CD8-positive, alpha-beta memory T cell (primary cell): Measurements from ENCODE around the gene C18orf54. TPM values are rescaled to one million over a fixed set of nuclear protein-coding genes. Genes with fewer than 3 reads are reported as not detected.

Experiments used
- CTCF ChIA-PET: fragments of 350-600 bp; sonication (Branson Sonifier 250); formaldehyde crosslinking; loops from one replicate; lab custom pipeline; 2021; ENCODE audit warnings: antibody characterized with exemption; lab: Charles Lee
- POLR2A ChIA-PET: fragments of 350-600 bp; sonication (Branson Sonifier 250); formaldehyde crosslinking; loops from one replicate; lab custom pipeline; 2021; ENCODE audit warnings: antibody characterized with exemption; lab: Charles Lee
- DNase-seq, 5 donors: peaks; one replicate each; pipeline versions ENCODE4 v3.0.0 to v3.0.0-alpha.2; 2020 to 2022; ENCODE audit warnings: mixed read lengths in 1 of 5
- H3K27ac ChIP-seq: one replicate; pipeline ENCODE4 v1.7.0; 2013; ENCODE audit warnings: low read depth, mild to moderate bottlenecking, low read length, moderate library complexity
- H3K27me3 ChIP-seq: 2 replicates; pipeline ENCODE4 v1.7.0; 2013; ENCODE audit warnings: low read length, mild to moderate bottlenecking; ENCODE audit not compliant: insufficient read depth, poor library complexity, severe bottlenecking
- H3K36me3 ChIP-seq: 2 replicates; pipeline ENCODE4 v1.7.0; 2013; ENCODE audit warnings: mild to moderate bottlenecking, low read length, moderate library complexity; ENCODE audit not compliant: insufficient read depth
- H3K4me1 ChIP-seq: 2 replicates; pipeline ENCODE4 v1.7.0; 2013; ENCODE audit warnings: mild to moderate bottlenecking, low read length, moderate library complexity; ENCODE audit not compliant: insufficient read depth
- H3K4me3 ChIP-seq: 2 replicates; pipeline ENCODE4 v1.7.0; 2013; ENCODE audit warnings: mild to moderate bottlenecking, low read length
- H3K9me3 ChIP-seq: 2 replicates; pipeline ENCODE4 v1.7.0; 2013; ENCODE audit warnings: mild to moderate bottlenecking, low read length
- H3K27ac Mint-ChIP-seq, 8 donors: one replicate each; pipeline ENCODE4 v1.8.0; 2020 to 2021; ENCODE audit warnings: mixed read lengths in 8 of 8, mild to moderate bottlenecking in 6 of 8, inconsistent platforms in 3 of 8, moderate library complexity in 3 of 8
- H3K27me3 Mint-ChIP-seq, 2 donors: one replicate each; pipeline ENCODE4 v1.8.0; 2020 to 2021; ENCODE audit warnings: mixed read lengths in 2 of 2, mild to moderate bottlenecking in 1 of 2, moderate library complexity in 1 of 2
- H3K36me3 Mint-ChIP-seq, 3 donors: one replicate each; pipeline ENCODE4 v1.8.0; 2020 to 2021; ENCODE audit warnings: mixed read lengths in 3 of 3, inconsistent platforms in 1 of 3, mild to moderate bottlenecking in 1 of 3
- H3K4me1 Mint-ChIP-seq, 3 donors: one replicate each; pipeline ENCODE4 v1.8.0; 2020 to 2021; ENCODE audit warnings: mixed read lengths in 3 of 3, inconsistent platforms in 1 of 3, mild to moderate bottlenecking in 1 of 3
- H3K4me3 Mint-ChIP-seq, 7 donors: one replicate each; pipeline ENCODE4 v1.8.0; 2020 to 2021; ENCODE audit warnings: mixed read lengths in 7 of 7, mild to moderate bottlenecking in 6 of 7, moderate library complexity in 4 of 7, inconsistent platforms in 2 of 7
- H3K9me3 Mint-ChIP-seq, 5 donors: one replicate each; pipeline ENCODE4 v1.8.0; 2020 to 2022; ENCODE audit warnings: mixed read lengths in 5 of 5, mild to moderate bottlenecking in 3 of 5, moderate library complexity in 2 of 5, inconsistent platforms in 1 of 5
- polyA plus RNA-seq: library from polyadenylated mRNA; unstranded; fragments of 300-500 nt; fragmentation: Illumina TruSeq; gene quantifications from one replicate; pipeline ENCODE4 v1.2.3, GENCODE V29; 2021
- total RNA-seq, 2 experiments: library from RNA; stranded (reverse); gene quantifications; one replicate each; pipeline ENCODE4 v1.2.3, GENCODE V29; 2021

Gene C18orf54
- total and polyA plus RNA-seq, 3 experiments from 2014 or later: 1.1 to 10.6 (median 10.1) TPM

GRCh38 chr18:54415086-54415485 is 57.4 kb downstream of the C18orf54 start:
- no peaks in the 10 kb centered on the region for H3K9me3 ChIP-seq
- Mint-ChIP-seq H3K27me3 (peaks cover 5 to 26% of the 10 kb centered on the region in 2 donors), H3K4me3 (no peak overlapping the region), H3K9me3 (peaks cover 0 to 4% (median 0%) of the 10 kb centered on the region in 5 donors), H3K4me1 (no peaks in the 10 kb centered on the region), H3K27ac (no peak overlapping the region), H3K36me3 (no peaks in the 10 kb centered on the region)
- no peak overlapping the region for H3K27ac ChIP-seq
- DNase-seq: no peak
- no peak overlapping the region for H3K4me3 ChIP-seq
- H3K36me3 ChIP-seq: no peaks in the 10 kb centered on the region
- POLR2A ChIA-PET: no interaction called here
- no peaks in the 10 kb centered on the region for H3K27me3 ChIP-seq
- CTCF ChIA-PET: no interaction called here
- no peaks in the 10 kb centered on the region for H3K4me1 ChIP-seq

GRCh38 chr18:54416436-54416835 is 58.7 kb downstream of the C18orf54 start:
- no peaks in the 10 kb centered on the region for H3K36me3 Mint-ChIP-seq

GRCh38 chr18:54423831-54424230 is 66.1 kb downstream of the C18orf54 start:
- no peaks in the 10 kb centered on the region for H3K9me3 ChIP-seq
- Mint-ChIP-seq H3K9me3 (no peaks in the 10 kb centered on the region), H3K36me3 (no peaks in the 10 kb centered on the region), H3K4me3 (no peak overlapping the region), H3K27me3 (peaks cover 10 to 27% of the 10 kb centered on the region in 2 donors), H3K27ac (no peak overlapping the region), H3K4me1 (no peaks in the 10 kb centered on the region)
- H3K36me3 ChIP-seq: no peaks in the 10 kb centered on the region
- no peak overlapping the region for H3K4me3 ChIP-seq
- POLR2A ChIA-PET: no interaction called here
- H3K27me3 ChIP-seq: no peaks in the 10 kb centered on the region
- H3K4me1 ChIP-seq: no peaks in the 10 kb centered on the region
- no peak for DNase-seq
- H3K27ac ChIP-seq: no peak overlapping the region
- CTCF ChIA-PET: no interaction called here

More at GRCh38 chr18:54416436-54416835, 58.7 kb downstream of the C18orf54 start:
- Histone ChIP-seq H3K27ac (no peak overlapping the region), H3K4me1 (no peaks in the 10 kb centered on the region), H3K4me3 (no peak overlapping the region), H3K27me3 (no peaks in the 10 kb centered on the region), H3K9me3 (no peaks in the 10 kb centered on the region), H3K36me3 (no peaks in the 10 kb centered on the region)
- DNase-seq: no peak
- ChIA-PET CTCF (no interaction called here), POLR2A (no interaction called here)
- Mint-ChIP-seq H3K27me3 (peaks cover 10 to 22% of the 10 kb centered on the region in 2 donors), H3K4me1 (no peaks in the 10 kb centered on the region), H3K9me3 (peaks cover 0 to 4% (median 0%) of the 10 kb centered on the region in 5 donors), H3K27ac (no peak overlapping the region), H3K4me3 (no peak overlapping the region)

DNA sequence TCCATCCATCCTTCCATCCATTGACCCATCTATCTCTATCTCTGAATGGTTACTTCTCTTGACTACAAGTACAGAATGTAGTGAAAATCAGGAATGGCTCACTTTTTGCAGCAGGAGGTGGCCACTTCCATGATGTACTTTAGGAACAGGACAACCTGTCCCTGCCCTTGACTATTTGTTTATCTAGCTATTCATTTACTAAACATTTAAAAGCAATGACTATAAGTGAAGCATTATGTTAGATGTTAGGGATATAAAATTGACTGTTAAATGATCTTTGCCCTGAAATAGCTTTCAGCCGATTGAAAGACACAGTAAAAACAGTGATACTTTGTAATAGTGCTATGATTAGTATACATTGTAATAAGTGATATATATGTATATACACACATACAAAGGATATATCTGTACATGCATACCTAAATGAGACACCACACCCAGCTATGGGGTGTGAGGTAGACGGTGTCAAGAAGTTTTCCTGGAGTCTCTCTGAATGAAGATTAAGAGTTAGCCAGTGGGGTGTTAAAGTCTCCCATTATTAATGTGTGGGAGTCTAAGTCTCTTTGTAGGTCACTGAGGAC is 68.5 kb downstream of the C18orf54 start:
- no peaks in the 10 kb centered on the region for H3K27me3 ChIP-seq
- ChIA-PET POLR2A (no interaction called here), CTCF (no interaction called here)
- H3K4me1 ChIP-seq: no peaks in the 10 kb centered on the region
- no peak overlapping the region for H3K27ac Mint-ChIP-seq
- no peak overlapping the region for H3K4me3 ChIP-seq
- no peak overlapping the region for H3K4me3 Mint-ChIP-seq
- H3K36me3 Mint-ChIP-seq: no peaks in the 10 kb centered on the region
- H3K9me3 Mint-ChIP-seq: no peaks in the 10 kb centered on the region
- H3K36me3 ChIP-seq: no peaks in the 10 kb centered on the region
- no peaks in the 10 kb centered on the region for H3K4me1 Mint-ChIP-seq
- peaks cover 10 to 20% of the 10 kb centered on the region in 2 donors for H3K27me3 Mint-ChIP-seq
- no peak overlapping the region for H3K27ac ChIP-seq
- no peaks in the 10 kb centered on the region for H3K9me3 ChIP-seq
- DNase-seq: no peak

Other genes with a start within 250 kb of the C18orf54 start
- 100 to 1,000 TPM; 195 to 201 TPM for gene MBD2, start 133.2 kb upstream of the C18orf54 start, total RNA-seq
- 27.2 TPM for gene MBD2, start 133.2 kb upstream of the C18orf54 start, polyA plus RNA-seq
- 10 to 100 TPM in 1 of 2 experiments, 1 to 10 TPM in 1; 9.2 to 10.1 TPM for gene POLI, start 88.4 kb upstream of the C18orf54 start, total RNA-seq
- gene POLI, start 88.4 kb upstream of the C18orf54 start, polyA plus RNA-seq: 3.3 TPM
- under 1 TPM in 1 of 2 experiments, not detected in 1; 0.46 TPM for gene STARD6, start within 50 bp of the C18orf54 start, total RNA-seq
- gene STARD6, start within 50 bp of the C18orf54 start, polyA plus RNA-seq: not detected
- gene DYNAP, start 233.3 kb downstream of the C18orf54 start, total RNA-seq: not detected
- gene DYNAP, start 233.3 kb downstream of the C18orf54 start, polyA plus RNA-seq: not detected